ENCODE results near the gene SRSF5. TPM values are rescaled to one million over a fixed set of nuclear protein-coding genes. Genes with fewer than 3 reads are reported as not detected.

The SRSF5 gene
- total and polyA plus RNA-seq, 8 donors = 141 to 540 (median 329) TPM

DNA sequence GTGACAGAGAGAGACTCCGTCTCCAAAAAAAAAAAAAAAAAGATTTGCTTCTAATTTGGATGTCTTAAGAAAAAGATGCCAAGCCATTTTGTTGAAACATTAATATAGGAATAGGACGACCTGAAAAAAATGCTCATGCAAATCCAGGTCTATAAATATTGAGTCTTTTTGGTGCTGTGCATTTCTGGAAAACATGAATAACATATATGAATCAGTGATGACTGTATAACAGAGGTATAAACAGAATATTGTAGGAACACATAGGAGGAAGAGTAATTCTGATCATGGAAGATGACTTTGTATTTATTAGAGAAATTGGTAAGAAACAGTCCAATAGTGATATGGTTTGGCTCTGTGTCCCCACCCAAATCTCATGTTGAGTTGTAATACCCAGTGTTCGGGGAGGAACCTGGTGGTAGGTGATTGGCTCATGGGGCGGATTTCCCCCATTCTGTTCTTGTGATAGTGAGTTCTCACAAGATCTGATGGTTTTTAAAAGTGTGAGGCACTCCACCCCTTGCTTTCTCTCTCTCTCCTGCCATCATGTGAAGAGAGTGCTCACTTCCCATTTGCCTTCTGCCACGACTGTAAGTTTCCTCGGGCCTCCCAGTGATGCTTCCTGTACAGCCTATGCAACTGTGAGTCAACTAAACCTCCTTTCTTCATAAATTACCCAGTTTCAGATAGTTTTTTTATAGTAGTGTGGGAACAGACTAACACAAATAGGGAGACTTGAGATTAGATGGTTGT lies 3.0 kb upstream of the SRSF5 start:
- peaks cover 9 to 11% (median 10%) of the 10 kb centered on the region in 4 donors for H3K36me3 ChIP-seq
- H3K4me1 ChIP-seq = peaks cover 8 to 17% (median 16%) of the 10 kb centered on the region in 4 donors
- no peak overlapping the region for H3K4me3 ChIP-seq
- H3K9me3 ChIP-seq = no peaks in the 10 kb centered on the region
- 79 to 85% (median 84%) methylated on average over 6 of the region's 6 CpGs for WGBS, 5 donors
- no peak overlapping the region for H3K27ac ChIP-seq
- intact Hi-C loops (cut with DNase I; ENCODE audit: low total_unique reads) = no loop called here
- TF ChIP-seq POLR2AphosphoS5 (IDR thresholded peaks at IDR 0.05) = no peak
- TF ChIP-seq POLR2A (IDR thresholded peaks at IDR 0.05) = no peak
- TF ChIP-seq EP300 (IDR thresholded peaks at IDR 0.05) = no peak
- TF ChIP-seq, protein P1, sequence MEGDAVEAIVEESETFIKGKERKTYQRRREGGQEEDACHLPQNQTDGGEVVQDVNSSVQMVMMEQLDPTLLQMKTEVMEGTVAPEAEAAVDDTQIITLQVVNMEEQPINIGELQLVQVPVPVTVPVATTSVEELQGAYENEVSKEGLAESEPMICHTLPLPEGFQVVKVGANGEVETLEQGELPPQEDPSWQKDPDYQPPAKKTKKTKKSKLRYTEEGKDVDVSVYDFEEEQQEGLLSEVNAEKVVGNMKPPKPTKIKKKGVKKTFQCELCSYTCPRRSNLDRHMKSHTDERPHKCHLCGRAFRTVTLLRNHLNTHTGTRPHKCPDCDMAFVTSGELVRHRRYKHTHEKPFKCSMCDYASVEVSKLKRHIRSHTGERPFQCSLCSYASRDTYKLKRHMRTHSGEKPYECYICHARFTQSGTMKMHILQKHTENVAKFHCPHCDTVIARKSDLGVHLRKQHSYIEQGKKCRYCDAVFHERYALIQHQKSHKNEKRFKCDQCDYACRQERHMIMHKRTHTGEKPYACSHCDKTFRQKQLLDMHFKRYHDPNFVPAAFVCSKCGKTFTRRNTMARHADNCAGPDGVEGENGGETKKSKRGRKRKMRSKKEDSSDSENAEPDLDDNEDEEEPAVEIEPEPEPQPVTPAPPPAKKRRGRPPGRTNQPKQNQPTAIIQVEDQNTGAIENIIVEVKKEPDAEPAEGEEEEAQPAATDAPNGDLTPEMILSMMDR (IDR thresholded peaks at IDR 0.05) = no peak
- no peak for DNase-seq
- H3K27me3 ChIP-seq = no peaks in the 10 kb centered on the region

DNA sequence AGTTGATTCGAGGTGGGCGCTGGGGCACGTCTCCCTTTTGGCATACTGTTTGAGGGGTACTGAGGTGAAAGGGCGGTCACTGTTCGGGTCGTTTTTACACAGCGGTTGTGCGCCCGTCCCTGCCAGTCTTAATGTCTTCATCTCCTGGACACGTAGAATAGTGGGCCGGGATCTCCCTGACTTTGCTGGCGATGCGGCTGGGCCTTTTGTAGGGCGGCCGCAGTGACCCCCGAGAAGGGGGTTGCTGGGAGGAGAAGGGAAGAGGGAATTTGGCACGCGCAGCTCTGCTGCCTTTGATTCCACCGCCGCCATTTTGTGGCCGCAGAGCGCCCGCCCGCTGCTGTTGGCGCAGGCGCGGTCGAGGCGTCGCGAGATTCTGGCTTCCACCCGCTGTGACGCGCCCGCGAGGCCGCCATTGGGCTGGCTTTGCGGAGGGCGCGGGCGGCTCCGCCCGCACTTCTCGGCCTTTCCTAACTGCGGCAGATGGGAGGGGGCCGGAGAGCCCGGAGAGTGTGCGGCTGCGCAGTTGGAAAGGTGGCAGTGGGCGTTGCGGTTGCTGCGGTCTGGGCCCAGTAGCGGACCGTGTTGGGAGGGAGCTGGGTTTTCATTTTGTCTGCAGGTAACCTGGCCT lies 542 bp downstream of the SRSF5 start:
- Histone ChIP-seq H3K27ac (peak overlapping the region; percentile 97 to 100 (median 98)), H3K36me3 (peaks cover 45 to 46% (median 45%) of the 10 kb centered on the region in 4 donors), H3K9me3 (no peaks in the 10 kb centered on the region), H3K4me3 (peak overlapping the region; percentile 67 to 84 (median 78)), H3K4me1 (peaks cover 24 to 52% (median 46%) of the 10 kb centered on the region in 4 donors), H3K27me3 (no peaks in the 10 kb centered on the region)
- WGBS, 5 donors = 0% methylated on average over 29 to 54 of the region's 54 CpGs
- TF ChIP-seq, protein P1 (IDR thresholded peaks at IDR 0.05) = no peak
- TF ChIP-seq POLR2A (IDR thresholded peaks at IDR 0.05) (peak in 1 of 4 donors; percentile 75), POLR2AphosphoS5 (IDR thresholded peaks at IDR 0.05) (peak; percentile 93 to 97 (median 96))
- peak; percentile 91 to 98 for DNase-seq
- intact Hi-C loops (cut with DNase I; ENCODE audit: low total_unique reads) = no loop called here

DNA sequence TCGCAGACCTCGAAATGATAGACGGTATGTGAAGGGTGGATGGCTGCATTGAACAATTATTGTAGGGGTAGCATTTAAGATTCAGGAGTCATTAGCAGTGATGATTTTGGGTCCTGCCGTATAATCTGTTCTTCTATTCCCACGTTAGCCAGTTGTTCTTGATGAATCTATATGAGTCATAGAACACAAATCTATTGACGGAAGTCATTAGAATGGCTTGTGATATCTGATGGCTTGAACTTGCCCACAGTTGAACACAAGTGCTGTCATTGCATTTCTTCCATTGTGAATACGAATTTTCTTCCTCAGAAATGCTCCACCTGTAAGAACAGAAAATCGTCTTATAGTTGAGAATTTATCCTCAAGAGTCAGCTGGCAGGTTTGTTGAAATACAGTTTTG lies 1.9 kb downstream of the SRSF5 start:
- Histone ChIP-seq H3K27me3 (no peaks in the 10 kb centered on the region), H3K4me3 (peak overlapping the region; percentile 67 to 84 (median 78))
- TF ChIP-seq POLR2A (IDR thresholded peaks at IDR 0.05) (no peak), EP300 (IDR thresholded peaks at IDR 0.05) (no peak), POLR2AphosphoS5 (IDR thresholded peaks at IDR 0.05) (no peak)
- TF ChIP-seq, protein P1 (IDR thresholded peaks at IDR 0.05) = no peak

DNA sequence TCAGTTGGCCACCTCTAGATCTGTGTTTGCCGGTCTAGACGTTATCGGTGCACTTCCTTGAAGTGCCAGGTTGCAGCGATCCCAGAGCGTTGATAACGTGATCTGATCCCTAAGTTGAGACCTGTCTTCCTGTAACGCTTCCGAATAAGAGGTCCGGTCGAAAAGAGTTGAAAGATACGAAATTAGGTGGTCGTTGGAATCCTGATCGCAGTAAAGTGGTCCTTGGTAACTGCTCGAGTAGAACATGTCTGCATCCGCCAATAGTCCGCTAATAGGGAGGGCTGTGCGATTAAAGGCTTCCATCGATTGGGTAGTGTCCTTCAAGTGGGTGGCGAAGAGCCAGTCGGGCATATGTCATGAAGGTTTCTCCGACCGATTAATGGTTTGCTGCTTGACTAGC lies 2.7 kb downstream of the SRSF5 start:
- intact Hi-C loops (cut with DNase I; ENCODE audit: low total_unique reads) = no loop called here
- Histone ChIP-seq H3K27ac (no peak overlapping the region), H3K9me3 (no peaks in the 10 kb centered on the region), H3K4me1 (peaks cover 24 to 73% (median 56%) of the 10 kb centered on the region in 4 donors), H3K4me3 (peak overlapping the region in 2 of 4 donors; percentile 75 to 84), H3K27me3 (no peaks in the 10 kb centered on the region), H3K36me3 (peaks cover 63 to 67% (median 67%) of the 10 kb centered on the region in 4 donors)
- DNase-seq = no peak
- TF ChIP-seq, protein P1 (IDR thresholded peaks at IDR 0.05) = no peak
- TF ChIP-seq POLR2AphosphoS5 (IDR thresholded peaks at IDR 0.05) (peak in 1 of 3 donors; percentile 6), POLR2A (IDR thresholded peaks at IDR 0.05) (no peak), EP300 (IDR thresholded peaks at IDR 0.05) (no peak)
- WGBS, 5 donors = 91 to 93% (median 91%) methylated on average over 22 of the region's 22 CpGs

More for the DNA sequence above, 1.9 kb downstream of the SRSF5 start:
- no peak for DNase-seq
- Histone ChIP-seq H3K27ac (peak overlapping the region in 4 of 5 donors; percentile 97 to 100 (median 98)), H3K4me1 (peaks cover 24 to 65% (median 52%) of the 10 kb centered on the region in 4 donors), H3K36me3 (peaks cover 57 to 60% (median 59%) of the 10 kb centered on the region in 4 donors), H3K9me3 (no peaks in the 10 kb centered on the region)
- intact Hi-C loops (cut with DNase I; ENCODE audit: low total_unique reads) = no loop called here
- 73 to 77% (median 75%) methylated on average over 8 of the region's 8 CpGs for WGBS, 5 donors
